NCI-H1436 treated with DMSO at 0.1 percent for 48 hours (cell line): ENCODE measurements around the gene AIP.
A peak's percentile ranks its signal among the peaks of the same experiment; 100 is the strongest.
"Not testable (repeated sequence)": the region's sequence is repeated elsewhere in the genome, so short reads cannot be mapped to it uniquely, and the experiment has no call there.

Experiments
- DNase-seq: peaks from one replicate; lab custom pipeline; 2025; lab: John Stamatoyannopoulos, UW

AIP gene

DNA sequence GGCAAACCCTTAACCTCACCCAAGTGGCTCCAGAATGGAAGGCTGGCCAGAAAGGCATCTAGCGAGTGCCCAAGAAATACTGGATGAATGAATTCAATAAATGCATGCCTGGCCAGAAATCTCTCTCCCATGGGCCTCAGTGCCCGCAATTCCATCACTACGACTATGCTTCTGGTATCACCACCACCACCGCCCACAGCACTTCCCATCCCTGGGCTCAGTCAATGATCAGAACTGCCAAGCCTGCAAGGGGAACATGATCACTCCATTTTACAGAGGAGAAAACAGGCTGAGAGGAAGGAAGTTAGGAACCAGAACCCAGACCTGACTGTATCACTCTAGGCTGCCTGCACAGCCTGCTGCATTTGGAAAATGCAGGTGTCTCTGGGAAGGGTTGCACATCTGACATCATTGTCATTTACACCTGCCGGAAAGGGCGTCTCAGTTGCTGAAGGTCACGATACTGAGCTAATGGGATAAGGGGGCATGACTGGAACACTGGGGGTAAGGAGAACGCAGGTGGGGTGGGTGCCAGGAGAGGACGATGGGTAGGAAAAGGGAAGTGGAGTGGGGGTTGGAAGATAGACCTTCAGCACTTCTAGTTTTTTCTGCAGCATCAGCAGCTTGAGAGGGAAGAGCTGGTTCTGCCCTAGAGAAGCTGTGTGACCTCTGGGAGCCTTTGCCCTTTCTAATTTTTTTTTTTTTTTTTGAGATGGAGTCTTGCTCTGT is 33.5 kb upstream of the AIP start:
- DNase-seq, result no peak

DNA sequence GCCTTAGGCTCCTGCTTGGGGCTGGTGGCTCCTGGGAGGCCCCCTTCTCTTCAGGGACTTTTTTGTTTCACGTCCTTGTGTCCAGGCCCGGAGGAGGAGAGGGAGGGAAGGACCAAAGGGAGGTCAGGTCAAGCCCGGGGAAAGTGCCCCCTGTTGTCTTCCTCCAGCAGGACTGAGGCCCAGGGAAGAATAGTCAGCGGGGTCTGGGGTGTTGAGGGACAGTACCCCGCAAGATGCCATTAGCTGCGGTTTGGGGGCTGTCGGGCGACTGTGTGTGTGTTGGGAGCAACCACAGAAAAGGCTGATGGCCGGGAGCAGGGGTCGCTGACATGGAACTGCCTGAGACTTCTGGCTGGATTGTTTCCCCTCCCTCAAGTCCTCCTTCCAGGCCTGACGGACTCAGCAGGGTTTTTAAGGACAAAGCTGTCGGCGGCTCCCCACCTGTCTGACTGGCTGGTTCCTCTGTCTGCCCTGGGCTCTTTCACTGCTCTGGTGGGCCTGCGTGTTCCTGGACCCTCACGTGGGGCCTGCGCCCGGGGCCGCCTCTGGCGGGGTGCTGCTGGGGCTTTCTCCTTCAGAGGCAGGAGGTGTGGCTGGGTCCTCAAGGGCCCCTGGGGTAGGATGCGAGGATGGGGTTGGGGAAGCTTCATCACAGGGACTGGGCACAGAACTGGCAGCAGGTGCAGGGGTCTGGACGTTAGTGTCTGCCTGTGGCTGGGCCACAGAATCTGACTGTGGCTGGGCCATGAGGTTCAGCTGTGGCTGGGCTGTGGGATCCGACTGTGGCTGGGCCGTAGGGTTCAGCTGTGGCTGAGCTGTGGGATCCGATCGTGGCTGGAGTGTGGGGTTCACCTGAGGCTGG is 31.8 kb upstream of the AIP start:
- DNase-seq, result no peak

DNA sequence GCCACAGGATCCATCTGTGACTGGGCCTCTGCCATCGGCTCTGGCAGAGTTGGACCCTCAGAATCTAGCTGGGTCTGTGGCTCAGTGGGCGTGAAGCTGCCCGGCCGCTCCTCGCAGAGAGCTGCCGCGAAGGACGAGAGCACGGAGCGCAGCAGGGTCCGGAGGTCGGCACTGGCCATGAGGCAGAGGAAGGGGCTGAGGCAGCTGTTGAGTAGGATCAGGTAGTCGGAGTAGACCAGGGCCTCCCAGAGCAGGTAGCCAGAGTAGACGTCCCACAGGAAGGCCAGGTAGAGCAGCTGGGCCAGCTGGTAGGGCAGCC is 31.2 kb upstream of the AIP start:
- no peak for DNase-seq

DNA sequence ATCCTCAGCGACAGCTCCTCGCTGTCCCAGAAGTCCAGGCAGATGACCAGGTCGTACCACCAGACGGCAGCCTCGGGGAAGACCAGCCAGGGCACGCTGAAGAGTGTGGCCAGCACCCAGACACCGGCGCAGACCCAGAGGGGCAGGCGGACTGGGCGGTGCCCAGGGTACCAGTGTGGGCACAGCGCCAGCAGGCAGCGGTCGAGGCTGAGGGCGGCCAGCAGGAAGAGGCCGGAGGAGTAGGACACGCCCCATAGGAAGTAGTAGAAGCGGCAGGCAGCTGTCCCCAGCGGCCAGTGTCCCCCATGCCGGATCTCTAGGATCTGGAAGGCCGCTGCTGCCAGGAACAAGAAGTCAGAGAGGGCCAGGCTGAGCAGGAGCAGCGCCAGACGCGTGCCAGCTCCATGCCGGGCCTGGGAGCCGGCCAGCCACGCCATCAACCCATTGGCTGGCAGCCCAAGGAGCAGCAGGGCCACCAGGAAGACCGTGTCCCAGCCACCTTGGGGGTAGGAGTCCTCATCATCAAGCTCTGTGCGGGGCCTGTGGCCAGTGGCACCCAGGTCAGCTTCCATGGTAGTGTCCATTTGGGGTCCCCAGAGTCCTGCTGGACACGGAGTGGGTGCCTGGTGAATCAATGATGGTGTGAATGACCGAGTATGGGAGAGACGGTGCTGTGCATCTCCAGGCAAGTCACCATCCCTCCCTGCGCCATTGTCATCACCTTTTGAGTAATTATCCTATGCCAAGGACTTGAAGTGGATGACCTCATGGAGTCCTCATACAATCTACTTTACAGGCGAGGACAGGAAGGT is 30.5 kb upstream of the AIP start, which contains the start of gene GPR152:
Gene GPR152 (minus strand): TSS at position 589 of the 812 bp plus-strand sequence. CDS start 5 bp downstream, at position 584.
- no peak for DNase-seq

DNA sequence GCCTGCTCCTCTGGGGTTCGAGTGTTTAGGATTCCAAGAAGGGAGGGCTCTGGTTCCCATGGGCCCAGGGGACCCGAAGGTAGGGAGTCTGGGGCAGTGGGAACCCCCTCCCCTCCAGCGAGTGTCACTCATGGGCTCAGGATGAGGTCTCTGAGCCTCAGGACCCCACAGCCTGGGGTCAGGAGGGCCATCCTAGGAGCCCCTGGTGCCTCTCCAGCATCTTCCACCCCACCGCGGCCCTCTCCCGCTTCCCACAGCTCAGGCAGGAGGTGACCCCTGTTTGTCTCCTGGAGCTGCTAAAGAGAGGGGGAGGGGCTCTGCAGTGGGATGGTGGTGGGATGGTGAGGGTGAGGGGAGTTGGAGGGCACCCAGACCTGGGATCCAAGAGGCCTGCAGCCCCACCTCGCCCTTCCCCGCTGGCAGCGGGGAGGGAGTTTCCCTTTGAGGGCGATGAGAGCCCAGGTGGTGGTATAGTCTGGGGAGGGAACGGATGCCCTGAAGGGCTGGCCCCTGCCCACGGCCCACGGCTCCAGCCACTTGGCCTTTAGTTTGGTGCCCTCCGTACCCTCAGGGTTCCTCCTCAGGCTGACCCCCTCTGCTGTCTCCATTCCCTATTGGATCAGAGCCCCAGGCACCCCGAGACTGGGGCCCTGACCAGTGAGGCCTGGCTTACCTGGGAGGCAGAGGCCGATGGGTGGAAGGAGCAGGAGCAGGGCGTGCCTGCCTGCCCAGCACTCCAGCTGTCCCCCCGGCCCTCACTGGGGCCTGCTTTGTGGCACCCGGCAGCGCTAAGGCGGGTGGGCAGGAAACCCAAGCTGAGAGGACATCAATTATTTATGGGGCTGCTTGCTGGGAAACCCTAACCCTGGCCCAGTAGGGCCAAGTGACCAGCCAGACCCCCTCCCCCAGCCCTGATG is 28.8 kb upstream of the AIP start:
- DNase-seq, result no peak

DNA sequence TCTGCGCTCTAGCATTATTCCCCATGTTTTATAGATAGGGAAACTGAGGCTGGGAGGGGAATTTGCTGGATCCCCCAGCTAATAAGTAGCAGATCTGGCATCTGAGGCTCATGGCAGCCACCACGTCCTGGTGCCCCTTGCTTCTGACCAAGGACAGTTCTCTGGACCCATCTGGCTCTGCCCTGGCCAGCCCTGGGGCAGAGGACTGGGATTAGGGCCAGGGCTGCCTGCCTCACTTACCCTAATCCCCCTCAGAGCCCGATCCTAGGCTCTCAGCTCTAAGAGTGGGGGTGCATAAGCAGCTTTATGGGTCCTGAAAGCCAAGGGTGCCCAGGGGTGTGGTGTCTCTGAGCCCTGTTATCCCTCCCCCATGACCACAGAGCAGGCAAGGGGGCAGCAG is 27.8 kb upstream of the AIP start, which contains the start of gene CABP4:
Gene CABP4 (plus strand): TSS at position 301 of the 400 bp plus-strand sequence. CDS start 70 bp downstream, at position 371.
- no peak for DNase-seq

DNA sequence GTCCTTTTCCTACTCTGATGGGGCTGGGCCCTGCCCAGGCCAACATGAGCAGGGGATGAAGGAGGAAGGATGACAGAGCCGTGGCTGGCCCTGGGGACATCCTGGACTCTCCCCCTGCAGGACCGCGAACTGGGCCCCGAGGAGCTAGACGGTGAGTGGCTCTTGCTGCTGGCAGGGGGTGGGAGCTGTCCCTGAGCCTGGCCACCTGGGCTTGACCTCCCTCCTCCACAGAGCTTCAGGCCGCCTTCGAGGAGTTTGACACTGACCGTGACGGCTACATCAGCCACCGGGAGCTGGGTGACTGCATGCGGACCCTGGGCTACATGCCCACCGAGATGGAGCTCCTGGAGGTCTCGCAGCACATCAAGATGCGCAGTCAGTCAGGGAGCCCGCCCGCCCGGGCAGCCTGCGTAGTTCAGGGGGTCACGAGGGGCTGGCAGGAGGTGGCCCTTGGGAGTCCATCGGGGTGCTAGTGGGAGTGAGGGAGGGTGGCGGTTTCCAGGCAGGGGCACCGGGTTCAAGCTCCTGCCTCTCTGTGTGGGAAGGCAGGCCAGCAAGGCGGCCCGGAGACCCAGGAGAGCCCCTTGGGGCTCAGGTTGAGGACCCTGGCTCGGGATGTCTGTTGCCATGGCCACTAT is 26.6 kb upstream of the AIP start:
- DNase-seq, result no peak

DNA sequence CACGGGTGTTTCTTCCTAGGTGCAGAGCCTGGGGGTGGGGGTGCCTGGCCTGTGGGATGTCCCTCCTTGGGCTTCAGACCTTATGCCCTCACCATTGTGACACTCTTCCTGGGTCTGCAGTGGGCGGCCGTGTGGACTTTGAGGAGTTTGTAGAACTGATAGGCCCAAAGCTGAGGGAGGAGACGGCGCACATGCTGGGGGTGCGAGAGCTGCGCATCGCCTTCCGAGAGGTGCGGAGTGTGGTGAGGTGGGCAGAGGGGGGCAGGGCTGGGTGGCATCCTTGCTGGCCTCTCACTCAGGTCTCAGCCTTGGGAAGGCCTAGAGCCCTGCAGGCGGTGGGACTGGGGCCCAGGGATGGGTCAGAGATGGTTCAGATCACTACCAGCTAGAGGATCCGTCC is 25.4 kb upstream of the AIP start:
- DNase-seq, result no peak

DNA sequence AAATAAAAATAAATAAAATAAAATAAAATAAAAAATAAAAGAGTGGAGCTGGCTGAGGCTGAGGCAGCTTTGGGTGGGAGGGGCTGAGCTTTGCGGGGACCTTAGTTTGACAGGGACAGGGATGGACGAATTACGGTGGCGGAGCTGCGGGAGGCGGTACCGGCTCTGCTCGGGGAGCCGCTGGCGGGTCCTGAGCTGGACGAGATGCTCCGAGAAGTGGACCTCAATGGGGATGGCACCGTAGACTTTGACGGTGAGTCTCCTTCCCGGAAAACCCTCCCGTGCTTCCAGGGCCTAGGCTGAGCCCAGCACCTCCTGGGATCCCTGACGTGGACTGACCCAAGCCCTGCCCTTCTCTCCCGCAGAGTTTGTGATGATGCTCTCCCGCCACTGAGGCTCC is 24.6 kb upstream of the AIP start:
- DNase-seq, result no peak

DNA sequence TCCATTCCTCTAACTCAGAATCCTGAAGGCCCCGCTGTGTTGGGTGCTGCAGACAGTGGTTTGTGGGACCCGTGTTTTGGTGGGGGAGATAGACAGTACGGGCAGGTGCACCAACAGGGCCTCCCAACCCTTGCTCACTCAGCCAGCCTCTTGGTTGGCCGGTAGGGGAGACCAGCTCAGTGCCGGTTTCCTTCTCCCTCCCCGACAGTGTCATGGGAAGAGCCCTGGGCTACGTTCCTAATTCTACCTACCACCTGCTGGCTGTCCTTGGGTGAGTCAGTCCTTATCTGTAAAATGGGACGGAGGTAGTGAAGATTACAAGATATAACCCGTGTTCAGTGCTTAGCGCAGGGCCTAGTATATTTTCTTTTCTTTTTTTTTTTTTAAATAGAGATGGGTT is 19.6 kb upstream of the AIP start:
- DNase-seq, result no peak

DNA sequence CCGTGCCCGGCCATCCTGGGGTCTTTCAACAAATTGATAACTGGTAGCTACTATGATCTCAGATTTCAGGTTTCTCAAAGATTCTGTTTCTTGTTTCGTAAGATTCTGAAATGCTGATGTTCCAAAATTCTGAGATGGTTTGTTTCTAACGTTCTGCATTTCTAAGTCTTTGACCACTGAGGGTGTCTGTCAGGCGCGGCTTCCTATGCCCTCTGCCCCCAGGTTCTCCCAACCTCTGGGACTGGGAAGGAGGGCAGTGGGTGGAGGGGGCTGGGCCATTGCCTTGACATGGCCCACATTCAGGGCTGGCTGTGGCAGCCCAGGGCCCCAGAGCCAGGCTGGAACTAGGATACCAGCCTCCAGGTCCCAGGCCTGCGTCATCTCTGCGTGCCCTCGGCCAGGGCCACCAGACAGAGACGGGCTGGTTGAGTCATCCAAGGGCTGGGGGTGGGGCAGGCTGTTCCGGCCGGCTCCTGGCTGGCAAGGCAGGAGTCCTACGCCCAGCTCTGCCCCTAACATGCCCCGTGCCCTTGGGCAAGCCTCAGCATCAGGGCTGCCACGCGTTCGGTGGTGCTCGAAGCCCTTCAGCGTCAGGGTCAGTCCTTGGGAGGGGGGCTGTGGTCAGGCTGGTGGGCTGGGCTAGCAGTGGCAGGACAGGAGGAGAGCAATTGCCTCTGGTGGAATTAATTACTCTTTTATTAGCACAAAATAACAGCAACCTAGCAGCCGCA is 19.0 kb upstream of the AIP start:
- DNase-seq, result no peak

DNA sequence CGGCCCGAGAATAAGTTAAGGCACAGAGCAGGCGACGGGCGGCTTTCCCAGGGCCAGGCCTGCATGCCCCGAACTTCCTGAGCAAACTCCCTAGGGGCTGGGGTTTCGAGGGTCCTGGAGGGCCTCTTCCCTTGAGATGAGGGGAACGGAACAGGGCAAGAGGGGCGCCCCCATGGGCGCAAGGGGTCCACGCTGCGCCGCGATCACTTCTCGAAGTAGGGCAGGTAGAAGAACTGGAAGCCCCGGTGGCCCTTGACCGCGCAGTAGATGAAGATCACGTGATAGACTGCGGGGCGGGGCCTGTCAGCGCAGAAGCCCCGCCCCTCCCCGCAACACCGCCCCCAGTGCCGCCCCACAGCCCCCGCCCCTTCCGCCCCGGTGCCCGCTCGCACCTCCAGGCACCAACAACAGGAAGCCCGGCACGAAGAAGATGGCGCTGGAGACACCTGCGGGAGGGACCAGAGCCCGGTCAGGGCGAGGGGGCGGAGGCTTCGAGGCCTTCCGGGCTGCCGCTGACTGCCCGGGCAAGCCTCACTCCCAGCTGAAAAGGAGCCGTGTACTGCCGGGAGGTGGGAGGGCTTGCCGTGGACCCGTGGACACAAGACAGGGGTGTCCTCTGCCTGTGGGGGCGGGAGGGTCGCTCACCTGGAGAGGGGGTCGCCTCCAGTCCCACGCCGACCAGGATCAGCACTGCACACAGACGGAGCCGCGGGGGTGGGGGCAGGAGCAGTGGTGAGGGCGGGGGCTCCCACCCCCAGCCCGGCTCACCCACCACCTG is 18.2 kb upstream of the AIP start:
- peak; percentile 60 for DNase-seq

DNA sequence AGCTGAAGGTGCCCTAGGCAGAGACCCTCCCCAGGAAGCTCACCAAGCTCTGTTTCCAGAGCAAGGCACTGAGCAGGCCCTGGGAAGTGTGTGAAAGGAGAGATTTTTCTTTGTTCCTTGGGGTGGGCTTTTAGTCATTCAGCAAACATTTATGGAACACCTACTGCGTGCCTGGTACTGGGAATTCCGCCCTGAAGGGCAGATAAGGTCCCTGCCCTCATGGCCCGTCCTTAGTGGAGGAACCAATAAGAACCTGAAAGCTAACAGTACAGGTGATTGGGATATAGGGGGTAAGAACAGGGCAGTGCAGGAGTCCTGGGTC is 17.7 kb upstream of the AIP start:
- DNase-seq, result no peak

DNA sequence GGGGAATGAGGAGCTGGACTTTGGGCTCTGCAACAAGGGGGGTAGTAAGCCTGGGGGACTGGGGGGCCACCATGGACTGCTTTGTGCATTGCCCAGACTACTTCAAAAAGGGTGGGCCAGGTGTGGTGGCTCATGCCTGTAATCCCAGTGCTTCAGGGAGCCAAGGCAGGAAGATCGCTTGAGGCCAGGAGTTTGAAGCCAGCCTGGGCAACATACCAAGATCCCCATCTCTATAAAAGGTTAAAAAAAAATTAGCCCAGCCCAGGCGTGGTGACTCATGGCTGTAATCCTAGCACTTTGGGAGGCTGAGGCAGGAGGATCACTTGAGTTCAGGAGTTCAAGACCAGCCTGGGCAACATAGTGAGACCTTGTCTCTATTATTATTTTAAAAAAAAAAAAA is 17.3 kb upstream of the AIP start:
- DNase-seq, result not testable (repeated sequence)

DNA sequence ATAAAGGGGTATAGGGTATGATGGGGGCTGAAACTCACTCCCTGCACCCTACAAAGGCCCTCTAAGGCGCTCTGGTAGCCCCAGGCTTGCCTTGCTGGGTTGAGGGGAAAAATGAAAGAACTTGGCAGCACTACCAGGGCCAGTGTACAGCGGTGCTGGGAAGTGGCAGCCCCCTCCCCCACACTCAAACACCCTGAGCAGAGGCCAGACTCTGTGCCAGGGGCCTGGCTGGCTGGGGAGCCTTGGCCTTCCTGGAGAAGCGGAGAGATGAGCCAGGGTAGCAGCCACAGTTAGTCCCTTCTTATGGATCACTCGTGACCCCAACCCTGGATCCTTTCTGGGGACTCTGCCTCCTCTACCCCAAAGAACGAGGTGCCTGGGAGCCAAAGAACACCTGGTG is 16.5 kb upstream of the AIP start:
- DNase-seq, result no peak

DNA sequence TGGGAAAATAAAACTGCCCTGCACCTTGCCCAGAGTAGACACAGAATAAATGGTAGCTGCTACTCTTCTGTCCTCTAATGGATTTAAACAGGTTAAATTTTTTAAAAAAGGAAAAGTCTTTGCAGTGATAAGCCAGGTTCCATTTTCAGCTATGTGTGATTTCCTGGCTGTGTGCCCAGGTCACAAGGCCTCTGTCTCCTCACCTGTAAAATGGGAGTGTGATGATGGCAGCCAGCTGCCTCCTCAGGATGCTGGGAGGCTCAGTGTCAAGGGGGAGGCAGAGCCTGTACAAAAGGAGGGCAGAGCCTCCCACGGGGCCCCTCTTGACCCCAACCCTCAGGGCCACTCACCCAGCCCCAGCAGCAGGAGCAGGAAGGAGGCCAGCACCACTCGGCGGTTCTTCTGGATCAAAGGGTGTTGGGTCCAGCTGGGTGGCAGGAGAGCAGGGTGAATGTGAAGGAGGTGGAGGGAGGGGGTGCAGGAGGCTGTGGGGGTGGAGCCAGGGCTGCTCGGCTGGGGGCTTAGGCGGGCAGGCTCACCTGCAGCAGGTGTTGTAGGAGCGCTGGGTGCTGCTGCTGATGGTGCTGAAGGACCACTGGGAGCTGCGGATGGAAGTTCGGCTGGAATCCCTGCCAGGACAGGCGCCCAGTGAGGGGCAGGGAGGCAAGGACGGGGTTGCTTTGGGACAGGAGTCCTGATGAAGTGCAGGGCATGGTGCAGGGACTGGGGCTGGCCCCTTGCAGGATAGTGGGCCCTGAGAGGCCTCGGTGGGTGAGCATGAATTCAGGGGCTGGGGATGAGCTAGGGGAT is 15.7 kb upstream of the AIP start:
- no peak for DNase-seq

DNA sequence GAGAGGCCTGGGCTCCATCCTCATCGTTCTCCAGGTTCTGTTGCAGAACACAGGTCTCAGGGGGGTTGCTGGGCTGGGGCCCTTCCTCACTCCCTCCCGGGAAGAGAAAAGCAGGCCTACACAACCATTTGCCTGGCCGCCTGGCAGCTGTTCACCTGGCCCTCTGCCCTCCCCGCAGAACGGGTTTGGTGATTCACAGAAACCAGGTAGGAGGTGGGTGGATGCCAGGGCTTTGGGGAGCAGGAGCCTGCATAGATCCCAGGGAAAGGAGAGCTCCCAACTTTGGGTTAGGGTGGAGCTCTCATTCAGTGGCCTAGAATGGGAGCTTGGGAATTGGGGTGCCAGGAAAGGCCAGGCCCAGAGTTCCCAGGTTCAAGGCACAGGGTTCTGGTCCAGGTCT is 14.8 kb upstream of the AIP start:
- no peak for DNase-seq

DNA sequence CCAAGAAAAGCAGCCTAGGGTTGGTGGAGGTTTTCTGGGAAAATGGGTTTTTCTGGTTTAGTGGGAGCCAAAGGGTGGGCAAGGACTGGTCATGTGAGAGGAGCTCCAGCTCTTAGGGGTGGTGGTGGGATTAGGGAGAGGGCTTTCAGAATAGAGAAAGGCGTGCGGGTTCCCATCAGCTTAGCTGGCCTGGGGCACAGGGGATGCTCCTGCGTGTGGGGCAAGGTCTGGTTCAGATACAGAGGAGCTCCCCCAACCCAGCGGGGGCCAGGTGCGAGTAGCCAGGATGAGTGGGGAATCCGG is 14.4 kb upstream of the AIP start:
- DNase-seq, result no peak
